H1 (cell line): ENCODE measurements around the gene SF3B3. TPM values are rescaled to one million over a fixed set of nuclear protein-coding genes. Genes with fewer than 3 reads are reported as not detected.

Experiments used
- CTCF ChIA-PET: fragments of 300-600 bp; sonication (Branson Sonifier 250); formaldehyde crosslinking; loops from one replicate; lab custom pipeline; 2021; ENCODE audit not compliant: partially characterized antibody; lab: Charles Lee
- POLR2A ChIA-PET: fragments of 300-600 bp; sonication (Branson Sonifier 250); formaldehyde crosslinking; loops from one replicate; lab custom pipeline; 2021; ENCODE audit warnings: inconsistent platforms; ENCODE audit not compliant: partially characterized antibody; lab: Charles Lee
- DNase-seq, 2 experiments: peaks; one replicate each; pipeline versions ENCODE4 v3.0.0 to v3.0.0-alpha.2; 2010 to 2022; ENCODE audit warnings: low spot score in 2 of 2, low read depth in 1 of 2, mixed read lengths in 1 of 2
- FAIRE-seq: peaks from 2 replicates; lab custom pipeline; 2011; peaks lifted over from hg19 to GRCh38; lab: Jason Lieb, UNC
- H2AFZ ChIP-seq: 2 replicates; pipeline ENCODE4 v1.8.1; 2012; ENCODE audit warnings: low read length, inconsistent platforms
- H2AK5ac ChIP-seq: 2 replicates; pipeline ENCODE4 v1.6.1; 2013; ENCODE audit warnings: low read depth, low read length
- H2BK120ac ChIP-seq: replicated peaks from 2 replicates; pipeline ENCODE3; 2013; ENCODE audit warnings: low read depth, low read length, inconsistent platforms
- H2BK12ac ChIP-seq: 2 replicates; pipeline ENCODE4 v1.6.1; 2013; ENCODE audit warnings: low read depth, low read length
- H2BK15ac ChIP-seq: 2 replicates; pipeline ENCODE4 v1.6.1; 2013; ENCODE audit warnings: low read length
- H2BK20ac ChIP-seq: 2 replicates; pipeline ENCODE4 v1.6.1; 2013; ENCODE audit warnings: low read length
- H2BK5ac ChIP-seq: 2 replicates; pipeline ENCODE4 v1.6.1; 2013; ENCODE audit warnings: low read depth, low read length
- H3K14ac ChIP-seq: 2 replicates; pipeline ENCODE4 v1.6.1; 2013; ENCODE audit warnings: inconsistent platforms; ENCODE audit not compliant: insufficient read length
- H3K18ac ChIP-seq: 2 replicates; pipeline ENCODE4 v1.6.1; 2013; ENCODE audit warnings: low read length; ENCODE audit errors: extremely low read depth
- H3K23ac ChIP-seq: 2 replicates; pipeline ENCODE4 v1.6.1; 2013; ENCODE audit warnings: inconsistent platforms; ENCODE audit not compliant: insufficient read length
- H3K23me2 ChIP-seq: 2 replicates; pipeline ENCODE4 v1.6.1; 2013; ENCODE audit warnings: low read depth, low read length
- H3K27ac ChIP-seq: 2 replicates; pipeline ENCODE4 v1.6.1; 2011; ENCODE audit warnings: low read depth, low read length, inconsistent platforms
- H3K27me3 ChIP-seq, 4 experiments: replicated peaks in 1 of 4; 1 replicate in 1 of 4; 2 replicates in 3 of 4; pipeline versions ENCODE4 v1.6.1 to v1.8.1; 2011 to 2013; ENCODE audit warnings: low read length in 3 of 4, mild to moderate bottlenecking in 3 of 4, inconsistent platforms in 2 of 4, mixed read lengths in 2 of 4, moderate library complexity in 1 of 4; ENCODE audit not compliant: control insufficient read depth in 3 of 4, insufficient read depth in 3 of 4; ENCODE audit errors: extremely low read depth in 1 of 4
- H3K36me3 ChIP-seq, 4 experiments: 2 replicates each; pipeline versions ENCODE4 v1.6.1 to v1.8.1; 2011 to 2013; ENCODE audit warnings: mild to moderate bottlenecking in 4 of 4, low read length in 3 of 4, moderate library complexity in 2 of 4, control low read depth in 1 of 4, inconsistent platforms in 1 of 4; ENCODE audit not compliant: insufficient read depth in 4 of 4, control insufficient read depth in 2 of 4
- H3K4ac ChIP-seq: replicated peaks from 2 replicates; pipeline ENCODE3; 2013; ENCODE audit warnings: low read length, low read depth, mixed read lengths, inconsistent platforms; ENCODE audit not compliant: insufficient read length
- H3K4me1 ChIP-seq, 4 experiments: replicated peaks in 1 of 4; 1 replicate in 1 of 4; 2 replicates in 3 of 4; pipeline versions ENCODE4 v1.6.1 to v1.8.1; 2011 to 2013; ENCODE audit warnings: low read length in 3 of 4, inconsistent platforms in 2 of 4, mixed read lengths in 1 of 4; ENCODE audit not compliant: insufficient read depth in 4 of 4, control insufficient read depth in 3 of 4
- H3K4me2 ChIP-seq, 2 experiments: 2 replicates each; pipeline versions ENCODE4 v1.6.1 to v1.8.1; 2011 to 2013; ENCODE audit warnings: low read depth in 2 of 2, low read length in 2 of 2, control low read depth in 1 of 2, inconsistent platforms in 1 of 2, mild to moderate bottlenecking in 1 of 2; ENCODE audit not compliant: insufficient read depth in 1 of 2
- H3K4me3 ChIP-seq, 4 experiments: fragments of 200-600, 300-600 bp in 1 of 4; sonication (generic), shearing (Covaris generic), sonication (Bioruptor Twin) in 1 of 4; 2 replicates each; pipeline versions ENCODE4 v1.5.1 to v1.8.1; 2011 to 2016; ENCODE audit warnings: low read length in 4 of 4, low read depth in 3 of 4, control low read depth in 2 of 4, inconsistent platforms in 2 of 4, mild to moderate bottlenecking in 2 of 4, mixed read lengths in 1 of 4, moderate library complexity in 1 of 4; ENCODE audit not compliant: insufficient read depth in 2 of 4; ENCODE audit errors: extremely low read depth in 1 of 4
- H3K56ac ChIP-seq: replicated peaks from 2 replicates; pipeline ENCODE3; 2013; ENCODE audit warnings: low read depth, mild to moderate bottlenecking, mixed read lengths, low read length, inconsistent platforms; ENCODE audit not compliant: insufficient read length
- H3K79me1 ChIP-seq: 2 replicates; pipeline ENCODE4 v1.6.1; 2013; ENCODE audit warnings: low read depth, low read length, control low read depth
- H3K79me2 ChIP-seq, 2 experiments: 2 replicates each; pipeline versions ENCODE4 v1.6.1 to v1.8.1; 2012 to 2013; ENCODE audit warnings: low read length in 2 of 2, mild to moderate bottlenecking in 2 of 2, inconsistent platforms in 1 of 2; ENCODE audit not compliant: insufficient read depth in 2 of 2, control insufficient read depth in 1 of 2
- H3K9ac ChIP-seq, 4 experiments: replicated peaks in 1 of 4; 1 replicate in 1 of 4; 2 replicates in 3 of 4; pipeline versions ENCODE4 v1.6.1 to v1.8.1; 2011 to 2013; ENCODE audit warnings: low read depth in 3 of 4, low read length in 3 of 4, control low read depth in 2 of 4, mild to moderate bottlenecking in 2 of 4, moderate library complexity in 2 of 4, inconsistent platforms in 1 of 4; ENCODE audit errors: extremely low read depth in 1 of 4
- H3K9me3 ChIP-seq, 2 experiments: 2 replicates each; pipeline versions ENCODE4 v1.6.1 to v1.8.1; 2012 to 2013; ENCODE audit warnings: mild to moderate bottlenecking in 2 of 2, moderate library complexity in 2 of 2, control low read depth in 1 of 2, inconsistent platforms in 1 of 2, low read depth in 1 of 2, low read length in 1 of 2, mixed read lengths in 1 of 2; ENCODE audit not compliant: insufficient read depth in 2 of 2
- H4K20me1 ChIP-seq, 2 experiments: replicated peaks in 1 of 2; 2 replicates each; pipeline versions ENCODE3 to v1.8.1; 2011 to 2013; ENCODE audit warnings: inconsistent platforms in 2 of 2, low read length in 2 of 2, mild to moderate bottlenecking in 1 of 2; ENCODE audit not compliant: insufficient read depth in 2 of 2, control insufficient read depth in 1 of 2
- H4K5ac ChIP-seq: 2 replicates; pipeline ENCODE4 v1.6.1; 2013; ENCODE audit warnings: low read length, low read depth, mixed read lengths, inconsistent platforms; ENCODE audit not compliant: insufficient read length
- H4K8ac ChIP-seq: 2 replicates; pipeline ENCODE4 v1.8.0; 2013; ENCODE audit warnings: mild to moderate bottlenecking, moderate library complexity, low read length, inconsistent platforms; ENCODE audit not compliant: insufficient read depth; ENCODE audit errors: extremely low read depth
- H4K91ac ChIP-seq: replicated peaks from 2 replicates; pipeline ENCODE3; 2013; ENCODE audit warnings: low read length, mixed read lengths, inconsistent platforms; ENCODE audit not compliant: insufficient read length
- BCL11A ChIP-seq, 2 experiments: IDR thresholded peaks; one replicate each; pipeline ENCODE4 v1.6.1; 2011; ENCODE audit warnings: low read depth in 2 of 2, low read length in 2 of 2, mild to moderate bottlenecking in 2 of 2
- BRCA1 ChIP-seq: IDR thresholded peaks from 2 replicates; pipeline ENCODE4 v1.6.1; 2012; ENCODE audit warnings: low read depth, low read length, improper control_type of control experiment
- CBX8 ChIP-seq: fragments of 300-800, 300-1000 bp; sonication (generic); IDR thresholded peaks from 2 replicates; pipeline ENCODE4 v1.7.1; 2016; ENCODE audit warnings: low read depth, low read length, borderline replicate concordance
- CEBPB ChIP-seq: IDR thresholded peaks from 2 replicates; pipeline ENCODE4 v1.6.1; 2012; ENCODE audit warnings: low read depth, low read length
- EGR1 ChIP-seq: IDR thresholded peaks from 2 replicates; pipeline ENCODE4 v1.6.1; 2011; ENCODE audit warnings: low read depth, low read length, borderline replicate concordance
- GABPA ChIP-seq: IDR thresholded peaks from 2 replicates; pipeline ENCODE4 v1.6.1; 2011; ENCODE audit warnings: mild to moderate bottlenecking, low read length, moderate library complexity, borderline replicate concordance; ENCODE audit not compliant: insufficient read depth
- GTF2F1 ChIP-seq: IDR thresholded peaks from 2 replicates; pipeline ENCODE4 v1.6.1; 2012; ENCODE audit warnings: low read depth, low read length, improper control_type of control experiment, borderline replicate concordance
- HDAC2 ChIP-seq, 2 experiments: fragments of 300-600 bp in 1 of 2; sonication (generic) in 1 of 2; IDR thresholded peaks; 2 replicates each; pipeline ENCODE4 v1.6.1; 2011 to 2012; ENCODE audit warnings: low read depth in 2 of 2, low read length in 2 of 2, mild to moderate bottlenecking in 2 of 2, moderate library complexity in 2 of 2, borderline replicate concordance in 1 of 2, inconsistent platforms in 1 of 2
- POLR2A ChIP-seq, 2 experiments: IDR thresholded peaks; 1 replicate in 1 of 2; 2 replicates in 1 of 2; pipeline ENCODE4 v1.6.1; 2011; ENCODE audit warnings: low read depth in 2 of 2, low read length in 2 of 2, mild to moderate bottlenecking in 2 of 2; ENCODE audit errors: control extremely low read depth in 1 of 2
- TAF7 ChIP-seq: optimal IDR thresholded peaks from 2 replicates; pipeline ENCODE3; 2011; ENCODE audit warnings: low read depth, mild to moderate bottlenecking, inconsistent platforms, low read length, moderate library complexity, borderline replicate concordance
- ZNF274 ChIP-seq: IDR thresholded peaks from 2 replicates; pipeline ENCODE4 v1.7.0; 2012; ENCODE audit warnings: low read length, borderline replicate concordance; ENCODE audit errors: extremely low read depth
- WGBS, 2 experiments: shearing (Covaris generic) in 1 of 2; methylation state at CpG; one replicate each; pipeline versions ENCODE4 v1.1.6 to v1.1.7; 2013 to 2015; ENCODE audit warnings: low lambda C conversion rate in 2 of 2, mixed read lengths in 2 of 2, inconsistent platforms in 1 of 2, low coverage in 1 of 2, missing lambda C conversion rate in 1 of 2; ENCODE audit not compliant: insufficient replicate concordance in 2 of 2, insufficient coverage in 1 of 2, insufficient read length in 1 of 2; ENCODE audit errors: extremely low coverage in 1 of 2, missing lambda C conversion rate in 1 of 2; 5-methylcytosine and 5-hydroxymethylcytosine counted together
- polyA plus RNA-seq, 7 experiments: library from polyadenylated mRNA; depleted of rRNA in 3 of 7; stranded (reverse) in 5 of 7; unstranded in 2 of 7; fragments of >200 nt in 5 of 7; fragments of 200-250 nt in 2 of 7; gene quantifications; 1 replicate in 5 of 7; 2 replicates in 1 of 7; 4 replicates in 1 of 7; pipeline versions ENCODE4 v1.2.1 to v1.2.3, GENCODE V29; 2011 to 2013; ENCODE audit warnings: missing spikeins in 2 of 7, mixed read lengths in 2 of 7
- total RNA-seq: library from RNA; stranded (reverse); fragmentation: NEBNext Ultra II Directional; extraction: Animal tissue kit (Norgen Biotek cat#: 25700); gene quantifications from 2 replicates; pipeline ENCODE4 v1.2.1, GENCODE V29; 2021

SF3B3 gene
- total and polyA plus RNA-seq, 2 of the 8 experiments (the other 6 are each of a cell fraction or from before 2014, with no cell fraction given), result 241 to 521 TPM

DNA sequence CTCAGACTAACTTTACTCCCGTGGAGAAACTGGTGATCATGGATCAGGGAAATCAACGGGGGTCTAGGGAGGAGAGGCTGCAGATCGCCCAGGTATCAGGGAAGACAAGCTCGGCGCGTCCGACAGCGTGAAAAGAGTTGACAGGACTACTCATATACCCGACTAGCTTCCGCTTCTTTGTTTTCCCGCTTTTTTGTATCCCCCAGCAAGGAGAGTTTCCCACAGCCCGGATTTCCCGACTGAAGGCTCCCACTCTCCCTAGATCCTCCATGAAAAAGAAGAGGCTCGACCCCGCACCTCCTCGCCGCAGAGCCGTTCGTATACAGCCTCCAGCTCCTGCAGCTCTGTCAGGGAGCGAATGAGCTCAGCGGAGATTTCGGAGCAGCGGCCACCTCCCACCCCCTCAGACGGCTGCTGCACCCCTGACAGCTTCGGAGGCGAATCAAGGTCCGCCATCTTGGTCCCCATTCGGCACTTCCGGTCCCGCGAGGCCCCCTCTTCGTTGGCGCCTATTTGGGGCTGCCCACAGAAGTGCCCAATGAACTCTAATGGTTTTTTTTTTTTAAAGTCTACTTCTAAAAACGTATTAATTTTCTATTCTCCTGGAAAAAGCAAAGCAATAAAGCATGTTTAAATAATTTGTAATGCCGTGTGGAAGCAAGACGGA, 407 bp upstream of the SF3B3 start, which contains the start of gene COG4:
Gene COG4, minus strand, starts transcription at position 479 of the 667 bp plus-strand sequence. Its CDS starts 11 bp downstream, at position 468.
- peaks cover 4 to 9% of the 10 kb centered on the region in 2 experiments for H4K20me1 ChIP-seq
- H2AK5ac ChIP-seq, result peak within 1 kb of the TSS; percentile 55; the same call in 1 of the 2 replicates
- peak within 1 kb of the TSS; percentile 91 for H3K27ac ChIP-seq
- no peaks in the 10 kb centered on the region for H3K27me3 ChIP-seq
- H3K79me1 ChIP-seq, result no peaks in the 10 kb centered on the region; the same call in 1 of the 2 replicates
- H3K23me2 ChIP-seq, result peaks cover 6% of the 10 kb centered on the region; the same call in 1 of the 2 replicates
- WGBS, 2 experiments, result 3% methylated on average over 36 of the region's 36 CpGs; no CpG with 5 or more reads in 1 of the 2 experiments
- H3K14ac ChIP-seq, result no peak within 1 kb of the TSS
- H2AFZ ChIP-seq, result 0 out of 2 replicates have a peak within 1 kb of the TSS, but pooled peaks have one; percentile 7
- H3K4ac ChIP-seq, result peak within 1 kb of the TSS; percentile 69
- no peak within 1 kb of the TSS; the same call in 1 of the 2 replicates for H2BK12ac ChIP-seq
- peak within 1 kb of the TSS; percentile 82 for H2BK5ac ChIP-seq
- no peaks in the 10 kb centered on the region for H3K9me3 ChIP-seq
- H3K9ac ChIP-seq, result peak within 1 kb of the TSS; percentile 90 to 97 (median 96)
- peak within 1 kb of the TSS; percentile 93 for H4K5ac ChIP-seq
- peak within 1 kb of the TSS; percentile 99 for H4K8ac ChIP-seq
- peak within 1 kb of the TSS; percentile 33 for H3K18ac ChIP-seq
- peak within 1 kb of the TSS; percentile 84 to 93 for H3K4me2 ChIP-seq
- POLR2A ChIA-PET, result interaction anchor here (0.6 to 4.3 kb wide), 38 partner anchors 8 to 272 kb away, joined by 3 to 27 read pairs (median 5); partner anchors contain the start of genes DDX19A, EXOSC6 and ST3GAL2
- DNase-seq, result peak; percentile 59 to 88
- H3K36me3 ChIP-seq, result peaks cover 9 to 27% (median 16%) of the 10 kb centered on the region in 4 experiments
- peaks cover 0 to 4% (median 3%) of the 10 kb centered on the region in 4 experiments; a peak in 5 of 7 replicates for H3K4me1 ChIP-seq
- CTCF ChIA-PET, result interaction anchor here (0.7 to 1.5 kb wide), 6 partner anchors 23 to 142 kb away, joined by 3 to 4 read pairs (median 3); no protein-coding TSS in a partner anchor
- no peak within 1 kb of the TSS for H2BK20ac ChIP-seq
- peak within 1 kb of the TSS; percentile 7 for H2BK120ac ChIP-seq
- H4K91ac ChIP-seq, result no peak within 1 kb of the TSS
- H3K4me3 ChIP-seq, result peak within 1 kb of the TSS; percentile 88 to 96 (median 91)
- peak within 1 kb of the TSS; percentile 89 for H3K56ac ChIP-seq
- peaks cover 35 to 57% of the 10 kb centered on the region in 2 experiments for H3K79me2 ChIP-seq
- no peak within 1 kb of the TSS for H2BK15ac ChIP-seq
- no peak for FAIRE-seq
- H3K23ac ChIP-seq, result no peak within 1 kb of the TSS
- TF ChIP-seq CBX8, result no peak
- TF ChIP-seq EGR1, result no peak
- peak; percentile 54 for TF ChIP-seq TAF7
- no peak for TF ChIP-seq BRCA1
- no peak for TF ChIP-seq CEBPB
- 0 out of 2 replicates have a peak, but pooled peaks have one; percentile 9 for TF ChIP-seq GABPA
- peak in 1 of 2 experiments; percentile 36; a peak in 2 of 3 replicates for TF ChIP-seq POLR2A (IDR thresholded peaks at IDR 0.05; ENCODE audit: control extremely low read depth in 1 of 2, low read depth in 2 of 2, low read length in 2 of 2)
- TF ChIP-seq GTF2F1, result no peak
- TF ChIP-seq ZNF274, result no peak
- TF ChIP-seq HDAC2 (IDR thresholded peaks at IDR 0.05; ENCODE audit: borderline replicate concordance in 1 of 2, low read depth in 2 of 2, low read length in 2 of 2), result peak in 1 of 2 experiments; percentile 97; a peak in 2 of 4 replicates
- no peak for TF ChIP-seq BCL11A (IDR thresholded peaks at IDR 0.05; ENCODE audit: low read depth in 2 of 2, low read length in 2 of 2)
